Endothelial cell of umbilical vein (primary cell): ENCODE results near the gene WASHC2C. TPM values are rescaled to one million over a fixed set of nuclear protein-coding genes. Genes with fewer than 3 reads are reported as not detected.
"Not testable (repeated sequence)": the region's sequence is repeated elsewhere in the genome, so short reads cannot be mapped to it uniquely, and the experiment has no call there.

Experiments used
- BruUV-seq: library from RNA; stranded (reverse); fragments of 400-500 nt; replicated peaks from 2 replicates; lab custom pipeline; 2021; lab: Mats Ljungman, UMichigan
- CTCF ChIA-PET: fragments of 300-600, 350-600 bp; sonication (Branson Sonifier 250); formaldehyde crosslinking; loops from one replicate; lab custom pipeline; 2021; ENCODE audit warnings: antibody characterized with exemption, inconsistent platforms; lab: Charles Lee
- POLR2A ChIA-PET: fragments of 300-600, 350-600 bp; sonication (Branson Sonifier 250); formaldehyde crosslinking; loops from one replicate; lab custom pipeline; 2021; ENCODE audit warnings: antibody characterized with exemption, inconsistent platforms; lab: Charles Lee
- DNase-seq: peaks from one replicate; pipeline ENCODE4 v3.0.0-alpha.2; 2011; ENCODE audit warnings: low read depth, low spot score
- FAIRE-seq: peaks from 2 replicates; lab custom pipeline; 2011; peaks lifted over from hg19 to GRCh38; lab: Jason Lieb, UNC
- H2AFZ ChIP-seq: 2 replicates; pipeline ENCODE4 v1.6.0; 2012; ENCODE audit warnings: low read depth, low read length, control low read depth, inconsistent platforms
- H3K27ac ChIP-seq: 2 replicates; pipeline ENCODE4 v1.5.1; 2011; ENCODE audit warnings: low read depth, mild to moderate bottlenecking, control low read depth, low read length, moderate library complexity; ENCODE audit not compliant: insufficient read depth
- H3K27me3 ChIP-seq, 2 experiments: 2 replicates each; pipeline versions ENCODE4 v1.6.0 to v1.6.1; 2011; ENCODE audit warnings: low read length in 2 of 2, mixed read lengths in 1 of 2; ENCODE audit not compliant: control insufficient read depth in 2 of 2, insufficient read depth in 2 of 2
- H3K36me3 ChIP-seq, 2 experiments: 2 replicates in 1 of 2; 3 replicates in 1 of 2; pipeline ENCODE4 v1.5.1; 2011; ENCODE audit warnings: low read length in 2 of 2, mild to moderate bottlenecking in 1 of 2, moderate library complexity in 1 of 2; ENCODE audit not compliant: control insufficient read depth in 2 of 2, insufficient read depth in 2 of 2; ENCODE audit errors: extremely low read depth in 1 of 2
- H3K4me1 ChIP-seq: 3 replicates; pipeline ENCODE4 v1.5.1; 2011; ENCODE audit warnings: mild to moderate bottlenecking, low read length; ENCODE audit not compliant: control insufficient read depth, insufficient read depth; ENCODE audit errors: extremely low read depth
- H3K4me2 ChIP-seq: 2 replicates; pipeline ENCODE4 v1.6.1; 2011; ENCODE audit warnings: low read length, control low read depth, mixed read lengths; ENCODE audit not compliant: insufficient read depth
- H3K4me3 ChIP-seq, 3 experiments: fragments of 200-600 bp in 1 of 3; sonication (generic), shearing (Covaris generic) in 1 of 3; replicated peaks in 1 of 3; 2 replicates each; pipeline ENCODE4 v1.5.1; 2011 to 2016; ENCODE audit warnings: control low read depth in 3 of 3, low read length in 3 of 3, mild to moderate bottlenecking in 2 of 3, inconsistent platforms in 1 of 3, low read depth in 1 of 3, moderate library complexity in 1 of 3; ENCODE audit not compliant: insufficient read depth in 1 of 3
- H3K79me2 ChIP-seq: 2 replicates; pipeline ENCODE4 v1.6.0; 2012; ENCODE audit warnings: low read length, inconsistent platforms; ENCODE audit not compliant: control insufficient read depth, insufficient read depth
- H3K9ac ChIP-seq: replicated peaks from 2 replicates; pipeline ENCODE3; 2011; ENCODE audit warnings: low read length, control low read depth; ENCODE audit not compliant: insufficient read depth; ENCODE audit errors: extremely low read depth
- H3K9me1 ChIP-seq: replicated peaks from 3 replicates; pipeline ENCODE4 v1.6.0; 2011; ENCODE audit warnings: mild to moderate bottlenecking, low read length; ENCODE audit not compliant: control insufficient read depth, insufficient read depth; ENCODE audit errors: extremely low read depth
- H3K9me3 ChIP-seq: replicated peaks from 2 replicates; pipeline ENCODE4 v1.5.1; 2012; ENCODE audit warnings: low read length, inconsistent platforms; ENCODE audit not compliant: control insufficient read depth, insufficient read depth
- H4K20me1 ChIP-seq: replicated peaks from 2 replicates; pipeline ENCODE3; 2011; ENCODE audit warnings: mild to moderate bottlenecking, low read length; ENCODE audit not compliant: control insufficient read depth, insufficient read depth; ENCODE audit errors: extremely low read depth
- EZH2 ChIP-seq: IDR thresholded peaks from 2 replicates; pipeline ENCODE4 v1.6.1; 2012; ENCODE audit warnings: borderline replicate concordance, low read depth, mild to moderate bottlenecking, moderate library complexity, low read length, inconsistent platforms; ENCODE audit not compliant: severe bottlenecking
- FOS ChIP-seq: IDR thresholded peaks from 2 replicates; pipeline ENCODE4 v1.6.1; 2011; ENCODE audit warnings: mild to moderate bottlenecking, low read length, moderate library complexity, borderline replicate concordance; ENCODE audit not compliant: insufficient read depth
- JUN ChIP-seq: IDR thresholded peaks from 2 replicates; pipeline ENCODE4 v1.6.1; 2011; ENCODE audit warnings: borderline replicate concordance, low read depth; ENCODE audit not compliant: insufficient read length, insufficient read depth
- MYC ChIP-seq: IDR thresholded peaks from one replicate; pipeline ENCODE4 v1.6.1; 2011; ENCODE audit warnings: mild to moderate bottlenecking, low read depth, low read length
- POLR2A ChIP-seq: IDR thresholded peaks from 2 replicates; pipeline ENCODE4 v1.6.1; 2012; ENCODE audit warnings: low read depth, mild to moderate bottlenecking, control low read depth, low read length
- dilution Hi-C: fragments of 300-500 bp; cut with MboI; formaldehyde crosslinking; loops from one replicate; pipeline ENCODE4 v1.15.0; 2019; ENCODE audit warnings: low sequenced_read_pairs; ENCODE audit not compliant: extremely low pct_ligation_motif_present
- intact Hi-C: fragments of 100-400 bp; cut with micrococcal nuclease; formaldehyde crosslinking; loops from one replicate; pipeline ENCODE4 v1.10.0; 2022
- polyA plus RNA-seq, 4 experiments: library from polyadenylated mRNA; depleted of rRNA in 3 of 4; stranded (reverse) in 3 of 4; unstranded in 1 of 4; fragments of >200 nt; gene quantifications; 2 replicates each; pipeline versions ENCODE4 v1.2.1 to v1.2.3, GENCODE V29; 2011 to 2012; ENCODE audit warnings: missing spikeins in 1 of 4
- total RNA-seq: library from RNA; stranded (reverse); gene quantifications from 2 replicates; pipeline ENCODE4 v1.2.3, GENCODE V29; 2021
- TF ChIP-seq, protein P1 (sequence below): IDR thresholded peaks from 2 replicates; pipeline ENCODE4 v1.6.1; 2011; ENCODE audit not compliant: insufficient read depth, insufficient read length

The WASHC2C gene
- total and polyA plus RNA-seq, 2 donors (not counting 3 experiments of a cell fraction or from before 2014, with no cell fraction given): 13.9 to 48.6 TPM

GRCh38 chr10:45819552-45819951 is 92.5 kb downstream of the WASHC2C start:
- no peaks in the 10 kb centered on the region for H3K79me2 ChIP-seq
- BruUV-seq: no TSS peak
- H3K27ac ChIP-seq: no peak overlapping the region
- no peaks in the 10 kb centered on the region for H4K20me1 ChIP-seq
- DNase-seq (no peak), FAIRE-seq (no peak)
- H3K36me3 ChIP-seq: no peaks in the 10 kb centered on the region
- no peaks in the 10 kb centered on the region for H3K4me1 ChIP-seq
- TF ChIP-seq, protein P1, sequence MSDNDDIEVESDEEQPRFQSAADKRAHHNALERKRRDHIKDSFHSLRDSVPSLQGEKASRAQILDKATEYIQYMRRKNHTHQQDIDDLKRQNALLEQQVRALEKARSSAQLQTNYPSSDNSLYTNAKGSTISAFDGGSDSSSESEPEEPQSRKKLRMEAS: no peak
- TF ChIP-seq MYC (no peak), EZH2 (no peak), JUN (no peak), FOS (no peak), POLR2A (no peak)
- ChIA-PET POLR2A (no interaction called here), CTCF (no interaction called here)
- H3K9ac ChIP-seq: no peak overlapping the region
- no peaks in the 10 kb centered on the region for H3K27me3 ChIP-seq
- dilution Hi-C loops (no loop called here), intact Hi-C loops (no loop called here)
- H3K4me2 ChIP-seq: no peak overlapping the region
- H3K9me1 ChIP-seq: no peaks in the 10 kb centered on the region
- no peak overlapping the region for H2AFZ ChIP-seq
- H3K4me3 ChIP-seq: no peak overlapping the region
- H3K9me3 ChIP-seq: no peaks in the 10 kb centered on the region

- H3K27me3 ChIP-seq, H2AFZ ChIP-seq, H3K4me3 ChIP-seq, intact Hi-C loops, H3K27ac ChIP-seq, DNase-seq, H3K4me2 ChIP-seq, H3K36me3 ChIP-seq, H3K9me3 ChIP-seq, H3K4me1 ChIP-seq, CTCF ChIA-PET, BruUV-seq, FAIRE-seq, H3K9me1 ChIP-seq, H3K79me2 ChIP-seq, H3K9ac ChIP-seq, dilution Hi-C loops, H4K20me1 ChIP-seq, POLR2A ChIA-PET: not testable (repeated sequence)
These were observed 93.2 kb downstream of the WASHC2C start for GRCh38 chr10:45820107-45820830.

- H3K4me2 ChIP-seq, H3K4me3 ChIP-seq, H2AFZ ChIP-seq, H3K9me1 ChIP-seq, FAIRE-seq, H3K9ac ChIP-seq, H3K36me3 ChIP-seq, H3K27ac ChIP-seq, H3K9me3 ChIP-seq, dilution Hi-C loops, BruUV-seq, CTCF ChIA-PET, intact Hi-C loops, H3K4me1 ChIP-seq, POLR2A ChIA-PET, H4K20me1 ChIP-seq, H3K27me3 ChIP-seq, H3K79me2 ChIP-seq, DNase-seq: not testable (repeated sequence)
These were observed 95.9 kb downstream of the WASHC2C start for GRCh38 chr10:45822918-45823317.
